Endodermal cell (in vitro differentiated cells): ENCODE data around the gene IGLL5. TPM values are rescaled to one million over a fixed set of nuclear protein-coding genes. Genes with fewer than 3 reads are reported as not detected.

Experiments
- DNase-seq: peaks from one replicate; pipeline ENCODE4 v3.0.0-alpha.2; 2017
- H3K27ac ChIP-seq: 2 replicates; pipeline ENCODE4 v1.5.1; 2013; ENCODE audit warnings: mild to moderate bottlenecking, low read depth, low read length, moderate library complexity
- H3K27me3 ChIP-seq: 2 replicates; pipeline ENCODE4 v1.6.1; 2013; ENCODE audit warnings: mild to moderate bottlenecking, low read length, moderate library complexity; ENCODE audit not compliant: insufficient read depth, control insufficient read depth, poor library complexity, severe bottlenecking
- H3K36me3 ChIP-seq: 2 replicates; pipeline ENCODE4 v1.7.0; 2013; ENCODE audit warnings: mild to moderate bottlenecking, low read length, moderate library complexity; ENCODE audit not compliant: control insufficient read depth, insufficient read depth
- H3K4me1 ChIP-seq: one replicate; pipeline ENCODE4 v1.7.0; 2013; ENCODE audit warnings: low read length; ENCODE audit not compliant: control insufficient read depth, insufficient read depth
- H3K4me3 ChIP-seq: 2 replicates; pipeline ENCODE4 v1.5.1; 2013; ENCODE audit warnings: mild to moderate bottlenecking, low read length, moderate library complexity
- H3K9ac ChIP-seq: 2 replicates; pipeline ENCODE4 v1.6.1; 2013; ENCODE audit warnings: mild to moderate bottlenecking, low read length, moderate library complexity; ENCODE audit not compliant: poor library complexity, severe bottlenecking; ENCODE audit errors: extremely low read depth
- H3K9me3 ChIP-seq: 2 replicates; pipeline ENCODE4 v1.6.1; 2013; ENCODE audit warnings: mild to moderate bottlenecking, low read length, moderate library complexity; ENCODE audit not compliant: control insufficient read depth
- H3K27ac Mint-ChIP-seq: 2 replicates; pipeline ENCODE4 v1.8.0; 2020; ENCODE audit warnings: mixed read lengths
- H3K27me3 Mint-ChIP-seq: 2 replicates; pipeline ENCODE4 v1.8.0; 2021; ENCODE audit warnings: mild to moderate bottlenecking, mixed read lengths; ENCODE audit not compliant: insufficient read depth
- H3K36me3 Mint-ChIP-seq: 2 replicates; pipeline ENCODE4 v1.8.0; 2020; ENCODE audit warnings: low read depth, mixed read lengths
- H3K4me1 Mint-ChIP-seq: 2 replicates; pipeline ENCODE4 v1.8.0; 2020; ENCODE audit warnings: mixed read lengths
- H3K4me3 Mint-ChIP-seq: 2 replicates; pipeline ENCODE4 v1.8.0; 2020; ENCODE audit warnings: mild to moderate bottlenecking, moderate library complexity, mixed read lengths
- H3K9me3 Mint-ChIP-seq: 2 replicates; pipeline ENCODE4 v1.8.0; 2020; ENCODE audit warnings: mild to moderate bottlenecking, mixed read lengths
- WGBS, 2 experiments: methylation state at CpG; one replicate each; pipeline versions ENCODE4 v1.1.5 to v1.1.7; 2013; ENCODE audit warnings: missing lambda C conversion rate in 2 of 2, mixed read lengths in 1 of 2; ENCODE audit not compliant: insufficient coverage in 1 of 2, insufficient read length in 1 of 2; 5-methylcytosine and 5-hydroxymethylcytosine counted together
- total RNA-seq, 2 donors: library from RNA; stranded (reverse); fragmentation: NEBNext Ultra II Directional in 1 of 2; extraction: Animal tissue kit (Norgen Biotek cat#: 25700) in 1 of 2; gene quantifications; 2 replicates in 1 of 2; 3 replicates in 1 of 2; pipeline ENCODE4 v1.2.1, GENCODE V29; 2021
- TF ChIP-seq, protein P1 (sequence below): fragments of 200-600 bp; sonication (generic); conservative IDR thresholded peaks from 2 replicates; pipeline ENCODE4 v1.5.0; 2021; ENCODE audit warnings: antibody characterized with exemption, mild to moderate bottlenecking

Gene IGLL5
- total RNA-seq, 2 donors from 2014 or later: not detected

DNA sequence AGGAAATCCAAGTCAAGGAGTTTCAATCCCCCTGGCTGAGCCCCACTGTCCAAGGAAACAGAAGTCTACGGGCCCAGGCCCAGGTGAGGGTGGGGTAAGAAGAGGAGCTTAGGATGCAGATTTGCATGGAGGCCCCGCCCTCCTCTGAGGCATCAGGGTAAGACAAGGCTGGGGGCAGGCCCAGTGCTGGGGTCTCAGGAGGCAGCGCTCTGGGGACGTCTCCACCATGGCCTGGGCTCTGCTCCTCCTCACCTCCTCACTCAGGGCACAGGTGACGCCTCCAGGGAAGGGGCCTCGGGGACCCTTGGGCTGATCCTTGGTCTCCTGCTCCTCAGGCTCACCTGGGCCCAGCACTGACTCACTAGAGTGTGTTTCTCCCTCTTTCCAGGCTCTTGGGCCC lies 31.3 kb upstream of the IGLL5 start:
- Mint-ChIP-seq H3K36me3 (no peaks in the 10 kb centered on the region), H3K27ac (no peak overlapping the region), H3K4me1 (no peaks in the 10 kb centered on the region), H3K9me3 (no peaks in the 10 kb centered on the region), H3K4me3 (no peak overlapping the region), H3K27me3 (peaks cover 73% of the 10 kb centered on the region)
- Histone ChIP-seq H3K36me3 (no peaks in the 10 kb centered on the region), H3K9me3 (no peaks in the 10 kb centered on the region), H3K4me3 (no peak overlapping the region), H3K4me1 (peaks cover 4% of the 10 kb centered on the region), H3K27me3 (peaks cover 54% of the 10 kb centered on the region), H3K27ac (no peak overlapping the region), H3K9ac (no peak overlapping the region)
- TF ChIP-seq, protein P1, sequence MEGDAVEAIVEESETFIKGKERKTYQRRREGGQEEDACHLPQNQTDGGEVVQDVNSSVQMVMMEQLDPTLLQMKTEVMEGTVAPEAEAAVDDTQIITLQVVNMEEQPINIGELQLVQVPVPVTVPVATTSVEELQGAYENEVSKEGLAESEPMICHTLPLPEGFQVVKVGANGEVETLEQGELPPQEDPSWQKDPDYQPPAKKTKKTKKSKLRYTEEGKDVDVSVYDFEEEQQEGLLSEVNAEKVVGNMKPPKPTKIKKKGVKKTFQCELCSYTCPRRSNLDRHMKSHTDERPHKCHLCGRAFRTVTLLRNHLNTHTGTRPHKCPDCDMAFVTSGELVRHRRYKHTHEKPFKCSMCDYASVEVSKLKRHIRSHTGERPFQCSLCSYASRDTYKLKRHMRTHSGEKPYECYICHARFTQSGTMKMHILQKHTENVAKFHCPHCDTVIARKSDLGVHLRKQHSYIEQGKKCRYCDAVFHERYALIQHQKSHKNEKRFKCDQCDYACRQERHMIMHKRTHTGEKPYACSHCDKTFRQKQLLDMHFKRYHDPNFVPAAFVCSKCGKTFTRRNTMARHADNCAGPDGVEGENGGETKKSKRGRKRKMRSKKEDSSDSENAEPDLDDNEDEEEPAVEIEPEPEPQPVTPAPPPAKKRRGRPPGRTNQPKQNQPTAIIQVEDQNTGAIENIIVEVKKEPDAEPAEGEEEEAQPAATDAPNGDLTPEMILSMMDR: no peak
- WGBS, 2 experiments: 90 to 92% methylated on average over 4 to 6 of the region's 6 CpGs
- no peak for DNase-seq

DNA sequence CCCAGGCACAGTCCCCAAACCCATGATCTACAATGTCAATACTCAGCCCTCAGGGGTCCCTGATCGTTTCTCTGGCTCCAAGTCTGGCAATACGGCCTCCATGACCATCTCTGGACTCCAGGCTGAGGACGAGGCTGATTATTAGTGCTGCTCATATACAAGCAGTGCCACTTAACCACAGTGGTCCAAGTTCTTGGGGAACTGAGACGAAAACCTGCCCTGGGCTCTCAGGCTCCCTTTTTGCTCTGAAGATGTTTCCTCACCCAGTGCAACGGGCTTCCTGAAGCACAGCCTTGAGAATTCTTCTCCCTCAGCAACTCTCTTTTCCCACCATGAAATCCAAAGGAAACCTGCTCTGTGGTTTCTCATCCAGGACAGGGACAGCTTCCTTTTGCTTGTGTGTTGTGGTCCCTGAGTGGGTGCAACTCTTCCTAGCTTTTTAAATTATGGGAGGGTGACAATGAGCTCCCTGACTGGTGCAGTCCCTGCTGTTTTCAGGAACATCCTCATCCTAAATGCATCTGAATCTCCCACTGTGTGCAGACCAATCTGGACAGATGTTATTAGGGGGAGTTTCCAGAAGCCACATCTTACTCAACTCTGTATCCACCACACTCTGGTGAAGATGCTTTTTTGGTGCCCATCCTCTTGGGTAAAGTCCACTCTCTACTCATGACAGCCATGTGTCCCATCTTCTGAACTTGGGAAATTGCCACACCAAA lies 30.6 kb upstream of the IGLL5 start:
- peaks cover 4% of the 10 kb centered on the region for H3K4me1 ChIP-seq
- no peak for DNase-seq
- H3K9me3 ChIP-seq: no peaks in the 10 kb centered on the region
- H3K4me1 Mint-ChIP-seq: no peaks in the 10 kb centered on the region
- no peaks in the 10 kb centered on the region for H3K36me3 Mint-ChIP-seq
- 86 to 91% methylated on average over 4 to 5 of the region's 5 CpGs for WGBS, 2 experiments
- H3K36me3 ChIP-seq: no peaks in the 10 kb centered on the region
- no peak overlapping the region for H3K4me3 ChIP-seq
- H3K9ac ChIP-seq: no peak overlapping the region
- H3K9me3 Mint-ChIP-seq: no peaks in the 10 kb centered on the region
- no peak overlapping the region for H3K27ac ChIP-seq
- H3K27ac Mint-ChIP-seq: no peak overlapping the region
- peaks cover 73% of the 10 kb centered on the region for H3K27me3 Mint-ChIP-seq
- TF ChIP-seq, protein P1: no peak
- peaks cover 54% of the 10 kb centered on the region for H3K27me3 ChIP-seq
- H3K4me3 Mint-ChIP-seq: no peak overlapping the region

DNA sequence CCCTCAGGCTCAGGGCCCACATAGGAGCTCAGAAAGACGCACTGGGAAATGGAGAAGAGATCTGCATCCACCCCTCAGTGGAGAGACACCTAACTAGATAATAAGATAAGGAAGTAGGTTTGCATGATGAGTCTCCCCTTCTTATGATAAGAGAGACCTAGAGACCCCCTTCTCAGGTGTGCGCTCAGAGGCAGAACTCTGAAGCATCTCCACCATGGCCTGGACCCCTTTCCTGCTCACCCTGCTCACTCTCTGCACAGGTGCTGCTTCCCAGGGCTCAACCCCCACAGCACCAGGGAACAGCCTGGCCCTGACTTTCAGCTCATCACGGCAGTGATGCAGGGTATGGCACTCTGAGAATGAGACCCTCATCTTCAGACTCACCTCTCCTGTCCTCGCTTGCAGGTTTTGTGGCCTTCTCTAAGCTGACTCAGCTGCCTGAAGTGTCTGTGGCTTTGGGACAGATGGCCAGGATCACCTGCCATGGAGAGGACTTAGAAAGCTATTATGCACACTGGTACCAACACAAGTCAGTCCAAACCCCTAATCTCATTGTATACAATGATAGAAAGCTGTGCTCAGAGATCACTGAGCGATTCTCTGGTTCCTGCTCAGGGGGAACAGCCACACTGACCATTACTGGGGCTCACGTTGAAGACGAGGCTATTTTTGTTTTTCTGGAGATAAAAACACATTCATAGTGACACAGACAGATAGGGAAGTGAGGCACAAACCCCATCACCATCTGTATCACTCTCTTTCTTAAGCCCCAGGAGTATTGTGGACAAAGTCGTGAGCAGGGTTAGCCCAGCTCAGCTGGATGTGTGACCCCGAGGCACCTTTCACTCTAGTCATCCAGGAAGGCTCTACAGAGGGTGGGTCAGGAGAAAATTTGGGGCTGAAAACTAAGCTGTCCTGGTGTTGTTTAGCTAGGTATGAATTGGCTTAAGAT lies 29.7 kb upstream of the IGLL5 start:
- WGBS, 2 experiments: 89 to 92% methylated on average over 4 to 9 of the region's 9 CpGs
- no peaks in the 10 kb centered on the region for H3K9me3 Mint-ChIP-seq
- no peaks in the 10 kb centered on the region for H3K4me1 Mint-ChIP-seq
- Histone ChIP-seq H3K9me3 (no peaks in the 10 kb centered on the region), H3K36me3 (no peaks in the 10 kb centered on the region), H3K27ac (no peak overlapping the region), H3K9ac (no peak overlapping the region), H3K4me1 (peaks cover 4% of the 10 kb centered on the region), H3K27me3 (peaks cover 53% of the 10 kb centered on the region), H3K4me3 (no peak overlapping the region)
- no peak overlapping the region for H3K27ac Mint-ChIP-seq
- peaks cover 67% of the 10 kb centered on the region for H3K27me3 Mint-ChIP-seq
- H3K4me3 Mint-ChIP-seq: no peak overlapping the region
- TF ChIP-seq, protein P1: no peak
- DNase-seq: no peak
- no peaks in the 10 kb centered on the region for H3K36me3 Mint-ChIP-seq
